ENCODE data around the gene SPATA3.

Gene SPATA3

DNA sequence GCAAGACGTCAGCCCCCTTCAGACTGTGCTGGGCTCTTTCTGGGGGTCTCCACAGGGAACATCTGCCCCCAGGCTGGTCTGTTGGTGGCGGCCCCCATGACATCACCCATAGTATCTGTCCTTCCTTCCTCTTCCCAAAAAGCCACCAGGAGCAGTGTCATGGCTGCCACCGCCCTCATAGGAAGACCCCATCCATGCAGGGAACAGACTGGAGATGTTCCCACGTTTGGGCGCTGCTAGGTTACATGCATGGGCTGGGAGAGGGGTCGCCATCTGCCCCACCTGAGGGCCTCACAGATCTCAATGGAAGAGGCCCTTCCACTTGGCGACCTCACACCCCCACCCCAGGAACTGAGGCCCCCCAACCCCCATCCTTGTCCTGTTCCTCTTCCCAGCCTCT lies 5.1 kb downstream of the SPATA3 start:
- TF ChIP-seq, protein P1, sequence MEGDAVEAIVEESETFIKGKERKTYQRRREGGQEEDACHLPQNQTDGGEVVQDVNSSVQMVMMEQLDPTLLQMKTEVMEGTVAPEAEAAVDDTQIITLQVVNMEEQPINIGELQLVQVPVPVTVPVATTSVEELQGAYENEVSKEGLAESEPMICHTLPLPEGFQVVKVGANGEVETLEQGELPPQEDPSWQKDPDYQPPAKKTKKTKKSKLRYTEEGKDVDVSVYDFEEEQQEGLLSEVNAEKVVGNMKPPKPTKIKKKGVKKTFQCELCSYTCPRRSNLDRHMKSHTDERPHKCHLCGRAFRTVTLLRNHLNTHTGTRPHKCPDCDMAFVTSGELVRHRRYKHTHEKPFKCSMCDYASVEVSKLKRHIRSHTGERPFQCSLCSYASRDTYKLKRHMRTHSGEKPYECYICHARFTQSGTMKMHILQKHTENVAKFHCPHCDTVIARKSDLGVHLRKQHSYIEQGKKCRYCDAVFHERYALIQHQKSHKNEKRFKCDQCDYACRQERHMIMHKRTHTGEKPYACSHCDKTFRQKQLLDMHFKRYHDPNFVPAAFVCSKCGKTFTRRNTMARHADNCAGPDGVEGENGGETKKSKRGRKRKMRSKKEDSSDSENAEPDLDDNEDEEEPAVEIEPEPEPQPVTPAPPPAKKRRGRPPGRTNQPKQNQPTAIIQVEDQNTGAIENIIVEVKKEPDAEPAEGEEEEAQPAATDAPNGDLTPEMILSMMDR (IDR thresholded peaks at IDR 0.05), result no peak

DNA sequence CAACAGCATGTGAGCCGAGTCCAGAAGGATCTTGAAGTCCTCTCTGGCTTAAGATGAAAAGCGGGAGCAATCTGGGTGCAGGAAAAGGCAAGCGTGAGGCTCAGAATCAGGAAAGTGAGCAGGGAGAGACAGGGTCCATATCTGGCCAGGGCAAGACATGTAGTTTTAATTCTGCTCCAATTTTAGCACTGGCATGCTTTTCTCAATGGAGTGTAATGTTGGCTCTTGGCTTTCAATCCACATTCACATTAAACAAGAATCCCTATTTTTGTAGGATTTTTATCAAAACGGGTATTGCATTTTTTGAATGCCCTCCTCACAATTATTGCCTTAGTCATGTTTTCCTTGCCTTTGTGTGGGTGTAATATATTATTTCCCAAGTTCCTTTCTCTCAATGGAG lies 6.0 kb downstream of the SPATA3 start:
- TF ChIP-seq, protein P1 (IDR thresholded peaks at IDR 0.05), result no peak

DNA sequence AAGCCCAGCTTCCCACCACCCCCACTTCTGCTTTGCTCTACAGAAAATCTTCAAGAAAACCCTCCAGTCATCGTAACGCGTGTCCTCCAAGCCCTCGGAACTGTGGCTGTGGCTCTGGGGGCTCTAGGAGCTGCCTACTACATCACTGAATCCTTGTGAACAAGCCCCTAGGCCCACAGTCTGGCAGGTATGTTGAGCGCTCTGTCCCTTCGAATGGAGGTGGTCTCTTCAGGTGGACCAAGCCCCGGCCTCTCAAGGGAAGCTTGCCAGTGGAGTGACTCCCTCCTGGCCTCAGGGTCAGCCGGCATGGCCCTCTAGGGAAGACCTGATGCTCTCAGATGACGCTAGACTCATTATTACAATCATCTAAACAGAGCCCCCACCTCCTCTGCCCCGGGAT lies 6.7 kb downstream of the SPATA3 start:
- TF ChIP-seq, protein P1 (IDR thresholded peaks at IDR 0.05), result no peak

DNA sequence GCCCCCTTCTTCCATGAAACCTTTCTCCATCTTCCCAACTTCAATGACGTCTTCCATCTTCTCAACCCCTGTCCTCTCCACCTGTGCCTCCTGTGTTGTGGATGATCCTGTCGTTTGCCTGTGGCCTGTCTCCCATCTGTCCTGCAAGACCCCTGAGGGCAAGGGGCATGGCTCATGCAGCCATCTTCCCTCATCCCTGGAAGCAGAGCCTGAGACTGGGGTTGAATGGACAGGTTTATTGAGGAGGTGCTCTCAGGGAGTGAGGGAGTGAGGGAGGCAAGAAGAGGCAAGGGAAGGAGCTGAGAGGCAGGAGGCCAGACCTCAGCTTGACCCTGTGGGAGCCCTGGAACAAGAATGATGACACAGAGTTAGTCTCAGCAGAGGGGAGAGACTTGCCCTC lies 7.3 kb downstream of the SPATA3 start:
- TF ChIP-seq, protein P1 (IDR thresholded peaks at IDR 0.05), result no peak

DNA sequence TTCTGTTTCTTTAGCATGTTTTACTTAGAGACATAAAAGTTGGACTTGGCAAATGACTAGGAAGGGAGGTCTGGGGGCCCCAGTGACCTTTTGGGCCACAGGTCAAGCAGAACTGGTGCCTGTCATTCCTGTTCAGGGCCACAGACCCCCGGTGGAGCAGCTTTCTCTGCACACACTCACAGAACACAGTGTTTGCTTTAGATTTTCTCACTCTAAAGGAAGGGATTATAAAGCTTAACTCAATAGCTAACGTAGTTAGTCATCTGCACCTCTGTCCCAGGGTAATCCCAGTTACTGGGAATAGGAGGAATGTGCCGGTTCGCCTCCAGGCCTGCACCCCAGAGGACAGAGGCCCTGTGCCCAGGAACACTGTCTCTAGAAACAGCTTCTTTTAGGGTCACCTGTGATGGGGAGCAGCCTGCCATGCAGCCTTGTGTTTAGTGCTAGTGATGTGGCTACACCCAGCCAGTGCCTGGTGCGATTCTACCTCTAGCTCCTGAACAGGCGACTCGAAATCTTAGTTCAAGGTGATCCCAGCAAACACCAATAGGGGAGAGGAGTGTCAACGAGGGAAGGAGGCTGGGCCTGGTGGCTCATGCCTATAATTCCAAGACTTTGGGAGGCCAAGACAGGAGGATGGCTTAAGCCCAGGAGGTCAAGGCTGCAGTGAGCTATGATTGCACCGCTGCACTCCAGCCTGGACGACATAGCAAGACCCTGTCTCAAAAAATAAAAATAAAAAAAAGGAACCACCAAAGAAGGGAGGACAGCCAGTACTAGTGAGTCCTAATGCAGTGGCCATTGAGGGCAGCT lies 11.6 kb downstream of the SPATA3 start:
- TF ChIP-seq, protein P1 (IDR thresholded peaks at IDR 0.05), result no peak

DNA sequence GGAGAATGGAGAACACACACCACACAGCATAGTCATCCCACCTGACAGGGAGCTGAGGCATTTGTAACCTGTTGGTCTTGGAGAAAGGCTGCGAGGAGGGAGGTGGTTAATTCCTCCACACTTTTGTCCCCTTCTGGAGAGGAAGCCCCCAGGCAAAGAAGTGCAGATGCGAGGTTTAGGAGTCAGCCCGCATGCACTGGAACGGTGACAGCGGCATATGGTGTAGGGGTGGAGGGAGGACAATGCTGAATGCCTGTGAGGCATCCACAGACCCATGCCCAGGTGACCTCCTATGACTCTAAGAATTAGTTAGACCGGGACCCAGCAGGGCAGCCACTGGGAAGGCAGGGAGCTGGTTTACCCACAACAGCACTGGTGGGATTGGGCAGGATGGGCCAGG lies 12.2 kb downstream of the SPATA3 start:
- TF ChIP-seq, protein P1 (IDR thresholded peaks at IDR 0.05), result no peak

DNA sequence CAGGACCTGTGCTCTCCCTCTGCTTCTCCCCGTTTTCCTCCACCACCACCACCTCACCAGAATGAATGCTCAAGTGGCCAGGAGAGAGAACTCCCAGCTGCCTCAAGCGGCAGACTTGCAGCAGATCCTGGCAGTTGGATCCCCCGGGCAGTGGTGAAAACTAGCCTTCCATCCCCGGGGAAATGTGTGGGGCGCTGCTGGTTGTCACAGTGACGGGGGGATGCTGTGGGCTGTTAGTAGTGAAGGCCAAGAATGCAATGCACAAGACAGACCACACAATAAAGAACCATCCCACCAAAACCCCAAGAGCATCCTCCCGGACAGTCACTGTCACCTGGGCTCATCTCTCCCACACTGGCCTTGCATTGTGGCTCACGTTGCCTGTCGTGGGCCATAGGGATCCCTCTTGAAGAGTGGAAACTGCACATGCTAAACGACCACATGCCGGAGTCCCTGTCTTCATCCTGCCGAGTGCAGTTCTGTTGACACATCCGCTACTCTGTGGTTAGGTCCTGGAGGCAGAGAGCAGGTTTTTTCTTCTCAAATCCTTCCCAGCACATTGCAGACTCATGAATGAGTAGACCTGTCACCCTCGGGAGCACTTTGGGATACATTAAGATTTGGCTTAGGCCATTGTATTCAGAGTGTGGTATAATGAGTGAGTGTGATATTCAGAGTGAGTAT lies 13.5 kb downstream of the SPATA3 start:
- TF ChIP-seq, protein P1 (IDR thresholded peaks at IDR 0.05), result no peak

Measured in LNCAP (cell line).